GM11168 (cell line): ENCODE measurements around the gene MAD1L1.

ENCODE experiments used
- in situ Hi-C: fragments of 300-500 bp; cut with MboI; formaldehyde crosslinking; loops from one replicate; pipeline ENCODE4 v1.12.0; 2022; ENCODE audit warnings: low sequenced_read_pairs; ENCODE audit not compliant: unreplicated experiment

The MAD1L1 gene

DNA sequence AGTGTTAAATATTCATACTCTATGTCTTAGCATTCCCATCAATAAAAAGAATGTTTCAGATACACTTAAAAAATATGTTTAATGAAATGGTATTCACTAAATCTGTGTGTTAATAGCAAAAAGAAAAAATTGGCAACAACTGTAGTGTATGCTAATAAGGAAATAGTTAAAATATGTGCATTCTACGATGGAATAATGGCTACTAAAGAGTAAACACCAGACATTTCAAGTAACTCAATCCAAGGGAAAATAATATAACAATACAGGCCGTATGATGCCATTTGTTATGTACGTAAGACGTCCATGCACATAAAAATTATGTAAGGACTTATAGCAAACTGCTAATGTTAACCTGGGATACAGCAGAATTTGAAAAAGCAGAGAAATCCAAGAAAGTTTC, 46.6 kb downstream of the MAD1L1 start:
- in situ Hi-C loops, result no loop called here

DNA sequence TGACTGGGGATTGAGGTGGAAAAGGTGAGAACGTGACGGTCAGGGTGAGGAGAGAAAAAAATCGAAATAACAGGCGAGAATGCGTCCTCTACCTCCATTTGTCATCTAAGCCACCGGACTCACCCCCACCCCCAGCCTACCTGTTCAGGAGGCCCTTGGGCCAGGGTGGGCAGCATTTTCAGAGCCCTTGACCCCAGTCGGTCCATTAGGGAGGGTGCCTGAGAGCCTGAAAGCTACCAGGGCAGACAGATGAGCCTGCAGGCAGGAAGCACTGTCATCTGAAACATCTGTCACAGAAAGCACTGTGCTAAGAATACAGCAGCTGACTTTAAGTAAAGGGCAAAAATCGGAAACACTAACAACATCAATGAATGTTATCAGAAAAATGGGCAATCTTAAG, 47.0 kb downstream of the MAD1L1 start:
- in situ Hi-C loops, result no loop called here

DNA sequence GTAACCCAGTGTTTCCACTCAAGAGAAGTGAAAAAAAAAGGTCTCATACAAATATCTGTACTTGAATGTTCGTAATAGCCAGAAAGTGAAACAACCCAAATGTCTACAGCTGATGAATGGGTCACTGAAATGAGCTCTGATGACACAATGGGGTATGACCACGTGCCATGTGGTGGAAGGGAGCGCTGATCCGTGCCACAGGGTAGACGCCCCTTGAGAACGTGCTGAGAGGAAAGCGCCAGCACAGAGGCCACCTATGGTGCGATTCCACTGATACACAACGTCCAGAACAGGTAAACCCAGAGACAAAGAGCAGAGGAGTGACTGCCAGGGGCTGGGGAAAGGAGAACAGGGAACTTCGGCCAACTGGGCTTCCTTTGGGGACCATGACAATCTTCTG, 50.3 kb downstream of the MAD1L1 start:
- in situ Hi-C loops, result no loop called here

DNA sequence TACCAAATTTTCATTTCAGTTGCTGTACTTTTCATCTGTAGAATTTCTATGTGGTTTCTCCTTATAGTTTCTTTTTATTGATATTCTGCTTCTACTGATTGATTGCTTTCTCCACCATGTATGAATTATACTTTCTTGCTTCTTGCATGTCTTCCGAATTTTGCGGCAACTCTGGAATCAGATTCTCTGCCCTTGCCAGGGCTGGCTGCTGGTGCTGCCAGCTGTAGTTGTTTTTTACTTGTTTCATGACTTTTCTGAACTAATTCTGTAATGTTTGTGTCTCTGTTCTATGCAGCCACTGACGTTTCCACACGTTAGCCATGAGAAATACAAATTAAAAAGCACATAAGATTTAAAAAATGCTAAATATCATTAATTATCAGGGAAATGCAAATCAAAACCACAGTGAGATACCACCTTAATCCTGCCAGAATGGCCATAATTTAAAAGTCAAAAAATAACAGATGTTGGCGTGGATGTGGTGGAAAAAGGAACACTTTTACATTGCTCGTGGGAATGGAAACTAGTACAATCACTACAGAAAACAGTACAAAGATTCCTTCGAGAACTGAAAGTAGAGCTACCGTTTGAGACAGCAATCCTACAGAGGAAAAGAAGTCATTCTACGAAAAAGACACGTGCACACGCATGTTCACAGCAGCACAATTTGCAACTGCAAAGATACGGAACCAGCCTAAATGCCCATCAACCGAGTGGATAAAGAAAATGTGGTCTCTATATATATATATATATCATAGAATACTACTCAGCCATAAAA, 51.5 kb downstream of the MAD1L1 start:
- in situ Hi-C loops, result no loop called here

DNA sequence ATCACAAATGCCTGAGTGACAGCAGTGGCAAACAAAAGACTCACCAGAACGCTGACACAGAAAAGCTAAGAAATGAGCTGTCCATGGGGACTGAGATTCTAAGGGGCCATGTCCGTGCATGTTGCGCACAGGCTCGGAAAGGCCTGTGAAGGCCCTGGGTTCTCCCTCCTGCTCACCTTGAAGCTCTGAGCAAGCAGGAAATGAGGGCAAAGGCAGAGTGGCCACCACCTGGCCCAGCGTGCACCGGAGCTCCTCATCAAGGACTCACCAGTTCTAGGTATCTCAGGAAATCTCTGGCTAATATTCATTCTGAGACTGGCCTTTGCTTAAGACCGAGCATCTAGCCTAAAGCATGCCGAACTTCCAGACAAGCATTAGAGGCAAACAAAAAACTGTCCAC, 52.7 kb downstream of the MAD1L1 start:
- in situ Hi-C loops, result no loop called here

DNA sequence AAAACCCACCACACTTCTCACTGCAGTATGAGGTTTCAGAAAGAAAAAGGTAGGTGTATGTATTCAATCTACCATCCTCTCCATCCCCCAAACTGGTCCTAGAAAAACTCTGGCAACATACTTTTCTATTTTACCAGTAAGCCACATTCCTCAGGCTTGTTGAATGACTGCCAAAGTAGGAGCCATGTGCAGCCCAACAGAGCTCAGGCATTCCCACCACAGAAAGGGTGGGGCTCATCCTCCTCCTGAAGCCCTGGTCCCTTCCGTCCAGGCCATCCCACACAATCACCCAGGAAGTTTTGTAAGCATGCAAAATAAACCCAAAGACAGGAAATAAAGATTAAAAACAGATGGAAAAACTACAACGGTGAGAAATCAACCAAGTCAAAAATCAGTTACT, 57.2 kb downstream of the MAD1L1 start:
- in situ Hi-C loops, result no loop called here

DNA sequence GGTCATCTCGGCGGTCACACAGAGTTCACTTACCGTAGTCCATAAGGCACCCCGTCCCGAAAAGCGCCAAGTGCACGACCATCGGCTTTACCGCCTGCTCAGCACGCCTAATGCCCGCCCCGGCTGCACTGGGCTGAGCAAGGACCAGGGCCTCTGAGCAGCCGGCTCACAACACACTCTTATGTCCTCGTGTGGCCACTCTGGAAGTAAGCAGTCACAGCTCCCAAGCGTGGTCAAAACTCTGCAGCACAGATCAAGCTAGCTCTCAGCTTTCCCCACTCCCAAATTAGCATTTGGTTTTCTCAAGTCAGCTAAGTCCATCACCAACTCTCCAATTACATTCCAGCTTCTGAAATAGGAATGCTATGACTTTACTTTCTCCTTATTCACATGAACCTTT, 57.7 kb downstream of the MAD1L1 start:
- in situ Hi-C loops, result no loop called here

DNA sequence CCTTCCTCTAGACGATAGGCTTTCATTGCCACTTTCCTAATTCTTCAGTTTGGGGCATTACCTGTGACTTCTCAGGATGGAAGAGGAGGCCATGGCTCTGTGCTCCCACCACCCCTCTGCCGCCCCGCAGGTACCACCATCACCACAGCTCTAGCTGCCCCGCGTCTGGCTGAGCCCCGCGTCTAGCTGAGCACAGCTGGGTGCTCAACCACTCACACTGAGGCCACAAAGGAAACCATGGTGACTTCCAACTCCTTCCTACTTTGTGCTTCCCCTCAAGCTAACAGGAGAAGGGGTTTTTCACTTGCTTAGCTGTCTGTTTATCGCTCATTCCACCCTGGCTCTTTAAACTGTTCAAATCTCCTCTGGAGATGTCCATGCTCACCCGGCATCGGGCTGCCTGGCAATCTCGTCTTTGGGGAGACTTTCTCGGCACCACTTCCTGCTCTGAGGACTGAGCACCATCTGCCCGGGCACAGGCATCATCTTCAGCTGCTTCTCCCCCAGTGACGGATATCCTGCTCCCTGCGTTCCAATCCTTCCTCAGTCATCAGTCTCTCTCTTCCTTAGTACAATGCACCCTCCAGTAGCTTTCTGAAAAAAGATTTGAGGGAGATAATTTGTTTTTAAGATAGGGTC, 59.4 kb downstream of the MAD1L1 start:
- in situ Hi-C loops, result no loop called here

DNA sequence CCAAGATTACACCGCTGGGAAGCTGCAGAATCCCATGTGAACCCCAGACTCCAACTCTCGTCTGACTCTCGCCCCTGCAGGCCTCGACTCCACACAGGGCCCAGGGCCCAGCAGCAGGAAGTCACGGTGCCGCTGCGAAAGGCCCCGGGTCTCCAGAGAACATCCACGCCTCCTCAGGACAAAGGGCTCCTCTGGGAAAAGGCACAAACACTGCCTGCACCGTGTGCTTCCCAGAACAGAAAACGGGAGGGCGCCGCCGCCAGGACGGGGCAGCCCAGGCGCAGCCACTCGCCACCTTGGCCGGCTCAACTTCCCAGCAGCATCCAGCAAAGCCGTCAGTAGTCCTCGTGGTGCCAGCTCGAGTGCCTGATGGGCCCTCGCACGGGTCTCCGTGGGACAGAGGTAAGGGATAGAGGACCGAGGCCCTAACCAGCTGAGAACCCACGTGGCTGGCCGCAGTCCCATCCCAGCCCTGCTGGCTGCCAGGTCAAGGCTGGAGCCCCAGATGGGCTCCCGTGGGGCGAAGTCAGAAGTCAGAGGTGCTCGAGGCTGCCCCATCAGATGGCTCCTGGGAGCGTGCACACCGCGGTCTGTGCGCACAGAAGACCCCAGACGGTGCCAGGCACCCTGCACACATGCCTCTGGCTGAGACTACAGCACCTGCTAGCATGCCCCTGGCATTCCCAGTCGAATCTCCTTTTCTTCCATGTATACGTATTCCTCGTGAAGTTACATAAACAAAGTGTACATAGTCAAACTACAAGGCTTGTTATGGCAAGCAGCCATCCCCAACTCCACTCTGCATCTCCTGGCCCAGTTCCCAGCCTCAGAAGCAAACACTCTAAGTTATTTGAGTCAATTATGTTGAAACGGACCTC, 60.2 kb downstream of the MAD1L1 start:
- in situ Hi-C loops, result no loop called here

DNA sequence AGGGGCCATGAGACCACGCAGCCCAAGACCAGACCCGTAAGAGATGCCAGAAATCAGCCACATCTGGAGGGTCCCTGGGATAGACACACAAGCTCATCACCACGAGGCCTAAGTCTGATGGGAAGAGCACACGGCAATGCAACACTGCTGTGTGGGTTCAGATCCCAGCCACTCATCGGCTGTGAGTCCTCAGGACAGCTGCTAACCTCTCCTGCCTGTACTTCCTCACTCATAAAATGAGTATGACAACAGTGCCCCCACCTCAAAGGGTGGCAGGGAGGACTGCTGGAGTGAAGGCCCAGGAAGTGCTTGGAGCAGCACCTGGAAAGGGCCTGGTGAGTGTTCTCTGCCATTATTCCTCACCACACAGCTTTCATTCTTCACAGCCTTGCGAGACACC, 60.9 kb downstream of the MAD1L1 start:
- in situ Hi-C loops, result no loop called here

DNA sequence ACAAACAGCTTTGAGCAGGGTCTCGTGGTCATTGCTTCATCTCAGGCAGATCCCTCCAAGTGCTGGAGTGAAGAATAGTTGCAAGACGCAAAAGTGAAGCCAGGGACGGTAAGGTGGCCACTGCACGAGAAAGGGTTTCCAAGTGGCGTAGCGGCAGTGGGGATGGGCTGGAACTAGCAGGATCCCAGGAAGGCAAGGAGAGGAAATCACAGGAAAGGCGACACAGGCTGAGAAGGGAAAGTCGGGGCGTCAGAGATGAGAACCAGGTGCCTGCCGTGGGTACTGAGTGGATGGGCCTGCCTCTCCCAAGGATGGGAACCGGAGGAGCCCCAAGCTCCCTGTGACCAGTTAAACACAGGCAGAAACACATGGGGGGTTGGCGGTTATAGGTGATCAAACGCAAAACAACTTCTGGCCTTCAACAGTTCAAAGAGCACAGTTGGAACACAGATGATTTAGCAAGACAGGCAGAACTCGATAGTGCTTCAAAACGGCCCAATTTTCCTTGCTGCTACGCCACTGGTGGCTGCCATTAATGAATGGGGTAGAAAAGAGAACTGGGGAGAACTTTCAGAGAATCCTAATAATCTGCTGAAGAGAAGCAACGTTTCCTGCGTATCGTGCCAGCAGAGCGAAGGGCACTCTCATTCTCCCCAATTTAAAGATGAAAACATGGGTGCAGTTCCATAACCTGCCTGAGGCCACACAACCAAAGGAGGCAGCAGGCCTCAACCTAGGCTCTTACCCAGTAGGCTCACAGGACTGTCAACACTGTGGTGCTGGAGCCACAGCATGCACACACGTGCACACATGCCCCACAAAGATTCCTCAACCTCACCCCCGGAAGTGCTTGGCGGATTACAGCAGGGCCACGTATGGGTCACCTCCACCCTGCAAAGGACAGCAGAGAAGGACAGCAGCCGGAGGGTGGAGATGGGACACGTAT, 61.9 kb downstream of the MAD1L1 start:
- in situ Hi-C loops, result no loop called here

DNA sequence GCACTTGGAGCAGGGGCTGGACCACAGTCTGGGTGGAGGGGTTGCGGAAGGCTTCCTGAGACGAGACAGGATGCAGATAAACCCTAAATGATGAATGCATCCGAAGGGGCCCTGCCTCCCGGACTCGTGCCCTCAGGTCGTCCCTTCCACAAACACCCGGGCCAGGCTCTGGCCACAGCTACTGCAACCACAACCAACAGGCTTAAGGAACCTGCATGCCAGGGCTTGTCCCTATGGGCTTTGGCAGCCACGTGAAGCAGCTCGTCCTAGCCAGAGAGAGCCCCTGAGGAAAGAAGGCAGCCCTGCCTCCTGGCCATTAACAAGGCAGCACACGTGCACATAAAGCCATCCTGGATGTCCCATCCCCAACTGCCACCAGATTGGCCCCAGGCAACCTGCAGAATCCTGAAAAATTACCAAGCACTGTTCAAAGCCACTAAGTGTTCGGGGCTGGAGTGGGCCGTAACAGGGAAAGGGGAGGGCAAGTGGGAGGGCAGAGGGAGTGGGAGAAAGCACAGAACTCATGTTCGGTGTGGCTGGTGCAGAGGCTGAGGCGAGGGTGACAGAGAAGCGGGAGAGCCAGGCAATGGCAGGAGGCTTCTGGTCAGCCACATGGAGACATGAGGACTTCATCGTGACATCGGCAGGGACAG, 62.7 kb downstream of the MAD1L1 start:
- in situ Hi-C loops, result no loop called here

DNA sequence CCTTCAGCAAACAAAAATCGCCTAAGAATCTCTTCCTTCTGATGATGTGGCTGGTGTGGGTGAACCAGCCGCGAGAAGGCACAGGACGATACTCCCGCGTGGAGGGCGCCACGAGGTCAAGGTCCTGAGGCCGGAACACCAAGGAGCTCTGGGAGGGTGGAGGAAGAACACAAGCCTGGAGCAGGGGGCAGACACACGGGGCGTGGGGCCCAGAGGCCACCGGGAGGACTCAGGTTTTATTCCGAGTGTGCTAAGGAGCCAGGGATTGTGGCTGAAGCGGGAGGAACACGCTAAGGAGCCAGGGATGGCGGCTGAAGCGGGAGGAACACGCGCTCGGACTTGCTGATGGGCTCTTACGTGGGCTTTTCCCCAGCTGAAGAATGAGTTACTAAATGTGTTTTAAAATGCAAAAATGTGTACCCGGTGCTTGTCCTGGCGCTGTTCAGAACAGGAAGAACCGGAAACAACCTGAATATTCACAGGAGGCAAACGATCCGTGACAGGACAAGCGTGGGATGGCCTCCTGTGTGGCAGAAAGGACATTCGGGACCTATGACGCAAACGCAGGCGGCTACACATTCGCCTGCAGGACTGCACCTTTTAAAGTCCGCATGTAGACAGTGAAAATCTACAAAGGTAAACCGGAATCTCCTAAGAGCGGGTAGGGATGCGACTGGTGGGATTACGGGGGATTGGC, 64.0 kb downstream of the MAD1L1 start:
- in situ Hi-C loops, result no loop called here

DNA sequence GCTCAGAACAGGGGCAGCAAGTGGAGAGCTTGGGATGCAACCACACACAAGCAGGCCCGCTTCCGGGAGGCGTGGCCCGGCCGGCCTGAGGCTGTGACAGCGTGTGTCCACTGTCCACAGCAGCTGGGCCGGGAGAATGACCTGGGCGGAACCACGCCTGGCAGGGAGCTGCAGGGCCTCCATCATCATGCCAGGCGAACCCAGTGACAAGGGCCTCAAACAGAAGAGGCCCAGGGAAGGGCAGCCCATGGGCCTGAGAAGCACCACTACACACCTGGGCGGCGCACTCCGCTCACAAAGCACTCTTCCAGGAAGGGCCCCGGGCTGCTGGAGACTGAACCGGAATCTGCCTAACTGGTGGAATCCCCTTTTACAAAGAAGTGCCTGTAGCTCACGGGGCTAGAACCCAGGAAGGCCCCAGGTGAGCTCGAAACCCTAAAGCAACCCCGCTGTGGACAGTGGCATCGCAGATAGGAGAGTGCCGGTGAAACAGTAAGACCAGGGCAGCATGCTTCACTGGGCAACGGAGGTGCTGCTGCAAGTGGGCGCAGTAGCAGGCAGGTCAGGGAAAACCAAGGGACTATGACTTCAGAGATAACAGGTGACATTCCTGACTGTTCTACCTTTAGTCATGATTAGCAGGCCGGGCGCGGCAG, 66.0 kb downstream of the MAD1L1 start:
- in situ Hi-C loops, result no loop called here

DNA sequence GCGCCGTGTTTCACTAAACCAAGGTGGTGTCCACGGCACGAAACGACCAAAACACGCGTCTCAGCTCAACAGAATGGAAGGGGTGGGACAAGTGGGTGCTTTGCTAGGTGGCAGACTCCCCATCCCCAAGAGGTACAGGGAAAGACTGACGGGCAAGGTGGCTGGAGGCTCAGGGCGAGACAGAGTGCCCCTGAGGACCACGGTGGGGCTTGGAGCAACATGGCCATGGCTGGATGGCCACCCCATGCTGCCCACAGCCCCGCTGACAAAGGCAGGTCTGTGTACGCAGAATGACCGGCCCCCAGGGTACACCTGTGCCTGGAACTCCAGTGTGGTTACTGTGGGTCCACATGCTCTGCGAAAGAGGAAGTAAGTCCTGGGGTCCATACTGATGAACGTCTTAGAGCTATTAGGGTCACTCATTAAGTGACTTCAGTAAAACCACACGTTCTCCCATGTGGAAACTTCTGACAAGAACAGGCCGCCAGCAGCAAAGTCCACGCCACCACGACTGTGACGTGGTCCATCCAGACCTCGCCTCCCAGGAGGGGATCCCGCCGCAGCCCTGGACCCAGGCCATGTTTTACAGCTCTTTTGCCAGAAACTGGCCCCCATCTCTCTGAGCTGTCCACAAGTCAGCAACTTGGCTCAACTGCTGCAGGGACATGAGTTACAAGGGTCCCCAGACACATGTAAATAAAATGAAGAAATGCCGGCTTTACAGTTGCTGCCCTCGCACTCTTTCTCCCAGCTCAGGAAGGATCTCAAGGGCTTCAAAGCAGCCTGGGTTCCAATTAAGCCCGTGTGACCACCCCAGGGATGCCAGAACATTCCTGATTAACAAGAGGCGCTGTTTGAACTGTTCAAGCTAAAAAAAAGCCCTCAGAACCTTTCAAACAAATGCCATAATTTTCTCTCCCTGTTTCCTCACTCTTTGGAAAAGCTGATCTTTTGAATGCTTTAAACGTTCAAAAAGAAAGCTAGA, 66.8 kb downstream of the MAD1L1 start:
- in situ Hi-C loops, result no loop called here

DNA sequence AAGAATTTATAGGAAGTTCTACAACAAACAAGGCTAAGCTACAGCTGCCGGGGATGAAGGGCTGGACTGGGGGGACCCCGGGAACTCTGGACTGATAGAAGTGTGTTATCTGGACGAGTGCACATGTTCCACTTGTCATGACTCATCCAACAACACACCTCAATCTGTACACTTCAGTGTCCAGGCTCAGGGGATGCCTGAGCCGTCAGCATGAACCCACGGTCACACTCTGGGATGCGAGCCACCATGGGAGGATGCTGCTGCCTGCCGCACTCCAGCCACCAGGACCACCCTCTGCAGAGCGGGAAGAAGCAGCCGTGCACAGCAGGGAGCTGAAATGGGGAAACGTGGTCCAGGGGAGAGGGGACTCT, 67.5 kb downstream of the MAD1L1 start:
- in situ Hi-C loops, result no loop called here

DNA sequence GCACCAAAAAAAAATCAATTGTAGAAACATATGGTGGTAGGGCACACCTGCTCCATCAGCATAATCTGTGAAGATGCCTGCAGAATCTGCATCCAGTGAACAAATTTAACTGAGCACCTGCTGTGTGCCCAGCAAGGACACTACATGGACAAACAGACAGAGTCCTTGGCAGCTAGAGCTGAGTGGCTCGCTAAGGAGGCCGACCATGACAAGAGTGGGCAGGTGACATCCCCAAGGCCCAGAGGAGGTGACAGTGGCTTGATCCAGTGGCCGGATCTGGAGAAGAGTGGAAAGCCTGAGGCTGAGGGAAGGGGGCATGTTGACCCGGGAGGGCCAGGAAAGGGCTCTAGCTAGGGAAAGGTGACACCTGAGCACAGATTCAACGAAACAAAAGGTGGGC, 68.1 kb downstream of the MAD1L1 start:
- in situ Hi-C loops, result no loop called here
